Measurements from ENCODE around the gene ITSN2. TPM values are rescaled to one million over a fixed set of nuclear protein-coding genes. Genes with fewer than 3 reads are reported as not detected.

ITSN2 gene
- total RNA-seq, 4 donors from 2014 or later, result 58.1 to 68.4 (median 65.8) TPM

- no peak for TF ChIP-seq POLR2A (IDR thresholded peaks at IDR 0.05)
- no peak for TF ChIP-seq CTCF (IDR thresholded peaks at IDR 0.05)
- no peak overlapping the region for H3K4me3 ChIP-seq (ENCODE audit: low read depth, poor library complexity, severe bottlenecking)
- intact Hi-C loops (cut with DNase I; ENCODE audit: low total_unique reads), result no loop called here
- DNase-seq (ENCODE audit: low spot score in 2 of 2), result no peak
- WGBS, 2 donors, result 93 to 100% methylated on average over 2 of the region's 2 CpGs
Observed at GRCh38 chr2:24210106-24210455, 150.3 kb downstream of the ITSN2 start.

GRCh38 chr2:24209389-24210105 is 150.8 kb downstream of the ITSN2 start:
- WGBS, 2 donors, result 88 to 89% methylated on average over 17 of the region's 17 CpGs

GRCh38 chr2:24208490-24208889 is 151.8 kb downstream of the ITSN2 start:
- intact Hi-C loops (cut with DNase I; ENCODE audit: low total_unique reads), result no loop called here
- TF ChIP-seq CTCF (IDR thresholded peaks at IDR 0.05) (no peak), POLR2A (IDR thresholded peaks at IDR 0.05) (no peak)
- H3K4me3 ChIP-seq (ENCODE audit: low read depth, poor library complexity, severe bottlenecking), result no peak overlapping the region
- peak in 1 of 2 donors; percentile 13 for DNase-seq (ENCODE audit: low spot score in 2 of 2)
- 94 to 97% methylated on average over 16 of the region's 16 CpGs for WGBS, 2 donors

More at GRCh38 chr2:24209389-24210105, 150.8 kb downstream of the ITSN2 start:
- TF ChIP-seq CTCF (IDR thresholded peaks at IDR 0.05) (no peak), POLR2A (IDR thresholded peaks at IDR 0.05) (no peak)
- DNase-seq (ENCODE audit: low spot score in 2 of 2), result peak in 1 of 2 donors; percentile 10
- intact Hi-C loops (cut with DNase I; ENCODE audit: low total_unique reads), result no loop called here
- H3K4me3 ChIP-seq (ENCODE audit: low read depth, poor library complexity, severe bottlenecking), result no peak overlapping the region

- TF ChIP-seq POLR2A (IDR thresholded peaks at IDR 0.05), result no peak
- TF ChIP-seq CTCF (IDR thresholded peaks at IDR 0.05), result no peak
- intact Hi-C loops (cut with DNase I; ENCODE audit: low total_unique reads), result no loop called here
- WGBS, 2 donors, result 84 to 93% methylated on average over 11 of the region's 11 CpGs
- H3K4me3 ChIP-seq (ENCODE audit: low read depth, poor library complexity, severe bottlenecking), result no peak overlapping the region
- DNase-seq (ENCODE audit: low spot score in 2 of 2), result no peak
Observed at GRCh38 chr2:24207359-24207758, 153.0 kb downstream of the ITSN2 start.

- DNase-seq (ENCODE audit: low spot score in 2 of 2), result peak in 1 of 2 donors; percentile 75
- intact Hi-C loops (cut with DNase I; ENCODE audit: low total_unique reads), result no loop called here
- no peak overlapping the region for H3K4me3 ChIP-seq (ENCODE audit: low read depth, poor library complexity, severe bottlenecking)
- TF ChIP-seq POLR2A (IDR thresholded peaks at IDR 0.05) (no peak), CTCF (IDR thresholded peaks at IDR 0.05) (no peak)
- WGBS, 2 donors, result 85 to 98% methylated on average over 8 of the region's 8 CpGs
Observed at GRCh38 chr2:24206714-24207113, 153.6 kb downstream of the ITSN2 start.

GRCh38 chr2:24206242-24206641 is 154.1 kb downstream of the ITSN2 start:
- TF ChIP-seq CTCF (IDR thresholded peaks at IDR 0.05) (no peak), POLR2A (IDR thresholded peaks at IDR 0.05) (no peak)

More at GRCh38 chr2:24206242-24206641, 154.1 kb downstream of the ITSN2 start:
- DNase-seq (ENCODE audit: low spot score in 2 of 2), result peak in 1 of 2 donors; percentile 65
- 91 to 97% methylated on average over 6 of the region's 6 CpGs for WGBS, 2 donors
- intact Hi-C loops (cut with DNase I; ENCODE audit: low total_unique reads), result no loop called here
- no peak overlapping the region for H3K4me3 ChIP-seq (ENCODE audit: low read depth, poor library complexity, severe bottlenecking)

Data from lower leg skin (tissue), 4 donors.